Measurements from ENCODE around the gene SALL2.
A peak's percentile ranks its signal among the peaks of the same experiment; 100 is the strongest.

The SALL2 gene

GRCh38 chr14:21510735-21511657 lies 15.2 kb downstream of the SALL2 start, which contains the start of gene METTL3:
TSS of gene METTL3 (minus strand) at chr14:21511340. CDS start at chr14:21511223, 117 bp downstream.
- H3K4me3 ChIP-seq (ENCODE audit: low read depth, low read length), result peak within 1 kb of the TSS; percentile 98
- peak; percentile 96 for DNase-seq (ENCODE audit: low read depth, low spot score)
- ChIA-PET POLR2A (interaction anchor here (0.8 to 2.1 kb wide), 12 partner anchors 11 to 440 kb away, joined by 3 to 9 read pairs (median 4); partner anchors contain the start of genes CHD8, RAB2B, SUPT16H and TOX4), CTCF (interaction anchor here (0.8 to 3.3 kb wide), 6 partner anchors 10 to 48 kb away, joined by 3 to 39 read pairs (median 8); partner anchors contain the start of genes RAB2B and TOX4)
- no peak for TF ChIP-seq CTCF (IDR thresholded peaks at IDR 0.05; ENCODE audit: insufficient read depth, low read length, missing control alignments)

GRCh38 chr14:21509432-21510143 lies 16.6 kb downstream of the SALL2 start:
- peak overlapping the region; percentile 98 for H3K4me3 ChIP-seq (ENCODE audit: low read depth, low read length)
- POLR2A ChIA-PET, result no interaction called here
- CTCF ChIA-PET, result interaction anchor here (1.3 to 3.3 kb wide), 2 partner anchors 11 to 14 kb away, joined by 5 to 39 read pairs; no protein-coding TSS in a partner anchor
- no peak for DNase-seq (ENCODE audit: low read depth, low spot score)
- TF ChIP-seq CTCF (IDR thresholded peaks at IDR 0.05; ENCODE audit: insufficient read depth, low read length, missing control alignments), result no peak

- no peak for DNase-seq (ENCODE audit: low read depth, low spot score)
- CTCF ChIA-PET, result no interaction called here
- H3K4me3 ChIP-seq (ENCODE audit: low read depth, low read length), result no peak overlapping the region
- POLR2A ChIA-PET, result no interaction called here
- no peak for TF ChIP-seq CTCF (IDR thresholded peaks at IDR 0.05; ENCODE audit: insufficient read depth, low read length, missing control alignments)
Observed at GRCh38 chr14:21506557-21506956, 19.6 kb downstream of the SALL2 start.

GRCh38 chr14:21505012-21505553 lies 21.1 kb downstream of the SALL2 start:
- ChIA-PET POLR2A (no interaction called here), CTCF (interaction anchor here (1.0 to 1.3 kb wide), 3 partner anchors 17 to 28 kb away, joined by 3 read pairs; partner anchors contain the start of genes RAB2B and TOX4)
- no peak for TF ChIP-seq CTCF (IDR thresholded peaks at IDR 0.05; ENCODE audit: insufficient read depth, low read length, missing control alignments)
- H3K4me3 ChIP-seq (ENCODE audit: low read depth, low read length), result no peak overlapping the region
- DNase-seq (ENCODE audit: low read depth, low spot score), result no peak

GRCh38 chr14:21503376-21503775 lies 22.8 kb downstream of the SALL2 start:
- ChIA-PET CTCF (interaction anchor here (2.3 to 3.3 kb wide), 2 partner anchors 26 to 53 kb away, joined by 8 to 11 read pairs; partner anchors contain the start of gene TOX4), POLR2A (no interaction called here)
- H3K4me3 ChIP-seq (ENCODE audit: low read depth, low read length), result no peak overlapping the region
- DNase-seq (ENCODE audit: low read depth, low spot score), result no peak
- TF ChIP-seq CTCF (IDR thresholded peaks at IDR 0.05; ENCODE audit: insufficient read depth, low read length, missing control alignments), result no peak

Measured in AG04449 (cell line).